Breast epithelium (tissue), 3 donors: Measurements from ENCODE around the gene ELAVL1.
"Not testable (repeated sequence)": the region's sequence is repeated elsewhere in the genome, so short reads cannot be mapped to it uniquely, and the experiment has no call there.

Source experiments
- POLR2A ChIP-seq: fragments of 450-650 bp; IDR thresholded peaks from one replicate; pipeline ENCODE4 v1.6.1; 2016; ENCODE audit warnings: antibody characterized with exemption, mild to moderate bottlenecking, moderate library complexity
- TF ChIP-seq, protein P1 (sequence below), 3 donors: fragments of 450-650 bp; IDR thresholded peaks; one replicate each; pipeline ENCODE4 v1.5.1; 2016 to 2017; ENCODE audit warnings: antibody characterized with exemption in 3 of 3, mild to moderate bottlenecking in 3 of 3, moderate library complexity in 3 of 3

- TF ChIP-seq, protein P1, sequence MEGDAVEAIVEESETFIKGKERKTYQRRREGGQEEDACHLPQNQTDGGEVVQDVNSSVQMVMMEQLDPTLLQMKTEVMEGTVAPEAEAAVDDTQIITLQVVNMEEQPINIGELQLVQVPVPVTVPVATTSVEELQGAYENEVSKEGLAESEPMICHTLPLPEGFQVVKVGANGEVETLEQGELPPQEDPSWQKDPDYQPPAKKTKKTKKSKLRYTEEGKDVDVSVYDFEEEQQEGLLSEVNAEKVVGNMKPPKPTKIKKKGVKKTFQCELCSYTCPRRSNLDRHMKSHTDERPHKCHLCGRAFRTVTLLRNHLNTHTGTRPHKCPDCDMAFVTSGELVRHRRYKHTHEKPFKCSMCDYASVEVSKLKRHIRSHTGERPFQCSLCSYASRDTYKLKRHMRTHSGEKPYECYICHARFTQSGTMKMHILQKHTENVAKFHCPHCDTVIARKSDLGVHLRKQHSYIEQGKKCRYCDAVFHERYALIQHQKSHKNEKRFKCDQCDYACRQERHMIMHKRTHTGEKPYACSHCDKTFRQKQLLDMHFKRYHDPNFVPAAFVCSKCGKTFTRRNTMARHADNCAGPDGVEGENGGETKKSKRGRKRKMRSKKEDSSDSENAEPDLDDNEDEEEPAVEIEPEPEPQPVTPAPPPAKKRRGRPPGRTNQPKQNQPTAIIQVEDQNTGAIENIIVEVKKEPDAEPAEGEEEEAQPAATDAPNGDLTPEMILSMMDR (IDR thresholded peaks at IDR 0.05): not testable (repeated sequence)
- TF ChIP-seq POLR2A: not testable (repeated sequence)
Observed at GRCh38 chr19:7961082-7961481, 44.4 kb downstream of the ELAVL1 start.
